IPS DF 6.9 (cell line): ENCODE results near the gene PTRHD1.

Experiments
- DNase-seq: peaks from one replicate; pipeline ENCODE4 v3.0.0-alpha.2; 2013; ENCODE audit warnings: low read depth, low spot score
- H3K27ac ChIP-seq: one replicate; pipeline ENCODE4 v1.5.1; 2013; ENCODE audit warnings: low read length, control low read depth
- H3K27me3 ChIP-seq: 2 replicates; pipeline ENCODE4 v1.6.1; 2013; ENCODE audit warnings: mild to moderate bottlenecking, low read length; ENCODE audit not compliant: control insufficient read depth, insufficient read depth
- H3K36me3 ChIP-seq: 2 replicates; pipeline ENCODE4 v1.6.1; 2013; ENCODE audit warnings: low read length; ENCODE audit not compliant: control insufficient read depth, insufficient read depth
- H3K4me1 ChIP-seq: 2 replicates; pipeline ENCODE4 v1.6.1; 2013; ENCODE audit warnings: low read length; ENCODE audit not compliant: control insufficient read depth, insufficient read depth
- H3K4me3 ChIP-seq: 2 replicates; pipeline ENCODE4 v1.5.1; 2013; ENCODE audit warnings: mild to moderate bottlenecking, low read length
- H3K9me3 ChIP-seq: 2 replicates; pipeline ENCODE4 v1.6.1; 2013; ENCODE audit warnings: low read length, inconsistent platforms; ENCODE audit not compliant: control insufficient read depth, insufficient read depth
- WGBS: extraction: QIAGEN DNeasy Blood & Tissue Kit; methylation state at CpG from one replicate; pipeline ENCODE4 v1.1.7; 2013; ENCODE audit warnings: mixed read lengths, missing lambda C conversion rate; ENCODE audit not compliant: insufficient read length, insufficient coverage; 5-methylcytosine and 5-hydroxymethylcytosine counted together

Gene PTRHD1

GRCh38 chr2:24830351-24830750 lies 37.2 kb upstream of the PTRHD1 start:
- no peaks in the 10 kb centered on the region for H3K9me3 ChIP-seq
- H3K36me3 ChIP-seq = no peaks in the 10 kb centered on the region
- WGBS = no CpG with 5 or more reads among the region's 5 CpGs
- no peaks in the 10 kb centered on the region for H3K27me3 ChIP-seq
- H3K4me3 ChIP-seq = no peak overlapping the region
- no peak for DNase-seq
- H3K4me1 ChIP-seq = peaks cover 5% of the 10 kb centered on the region
- no peak overlapping the region for H3K27ac ChIP-seq

- Histone ChIP-seq H3K9me3 (no peaks in the 10 kb centered on the region), H3K27me3 (no peaks in the 10 kb centered on the region), H3K27ac (no peak overlapping the region), H3K4me1 (peaks cover 5% of the 10 kb centered on the region), H3K36me3 (no peaks in the 10 kb centered on the region; the same call in 1 of the 2 replicates), H3K4me3 (no peak overlapping the region)
- WGBS = no CpG with 5 or more reads among the region's 17 CpGs
- no peak for DNase-seq
These were observed 35.2 kb upstream of the PTRHD1 start for GRCh38 chr2:24828238-24828996.

GRCh38 chr2:24827321-24828237 lies 34.4 kb upstream of the PTRHD1 start:
- Histone ChIP-seq H3K27me3 (no peaks in the 10 kb centered on the region), H3K4me1 (peaks cover 4% of the 10 kb centered on the region), H3K9me3 (no peaks in the 10 kb centered on the region), H3K4me3 (no peak overlapping the region), H3K36me3 (no peaks in the 10 kb centered on the region; the same call in 1 of the 2 replicates), H3K27ac (no peak overlapping the region)
- DNase-seq = peak; percentile 90
- no CpG with 5 or more reads among the region's 30 CpGs for WGBS

- DNase-seq = no peak
- Histone ChIP-seq H3K9me3 (no peaks in the 10 kb centered on the region), H3K27ac (no peak overlapping the region), H3K4me3 (no peak overlapping the region), H3K36me3 (no peaks in the 10 kb centered on the region; the same call in 1 of the 2 replicates), H3K27me3 (no peaks in the 10 kb centered on the region), H3K4me1 (peaks cover 8% of the 10 kb centered on the region; the same call in 1 of the 2 replicates)
- no CpG with 5 or more reads among the region's 5 CpGs for WGBS
These were observed 33.6 kb upstream of the PTRHD1 start for GRCh38 chr2:24826773-24827145.

- Histone ChIP-seq H3K4me1 (peaks cover 13% of the 10 kb centered on the region; the same call in 1 of the 2 replicates), H3K4me3 (no peak overlapping the region), H3K36me3 (no peaks in the 10 kb centered on the region; the same call in 1 of the 2 replicates), H3K27ac (no peak overlapping the region), H3K27me3 (no peaks in the 10 kb centered on the region), H3K9me3 (no peaks in the 10 kb centered on the region)
- WGBS = no CpG with 5 or more reads among the region's 14 CpGs
- DNase-seq = no peak
These were observed 32.9 kb upstream of the PTRHD1 start for GRCh38 chr2:24825883-24826772.

- no peaks in the 10 kb centered on the region; the same call in 1 of the 2 replicates for H3K36me3 ChIP-seq
- no peak for DNase-seq
- no peak overlapping the region for H3K27ac ChIP-seq
- no peaks in the 10 kb centered on the region for H3K9me3 ChIP-seq
- H3K27me3 ChIP-seq = no peaks in the 10 kb centered on the region
- WGBS = no CpG with 5 or more reads among the region's 16 CpGs
- peaks cover 15% of the 10 kb centered on the region; the same call in 1 of the 2 replicates for H3K4me1 ChIP-seq
- no peak overlapping the region for H3K4me3 ChIP-seq
These were observed 32.0 kb upstream of the PTRHD1 start for GRCh38 chr2:24824966-24825882.

- WGBS = no CpG with 5 or more reads among the region's 14 CpGs
These were observed 30.9 kb upstream of the PTRHD1 start for GRCh38 chr2:24824071-24824588.

GRCh38 chr2:24822049-24822706 lies 29.0 kb upstream of the PTRHD1 start:
- Histone ChIP-seq H3K36me3 (peaks cover 10% of the 10 kb centered on the region), H3K9me3 (no peaks in the 10 kb centered on the region), H3K4me3 (no peak overlapping the region), H3K27me3 (no peaks in the 10 kb centered on the region), H3K4me1 (peaks cover 14% of the 10 kb centered on the region; the same call in 1 of the 2 replicates), H3K27ac (no peak overlapping the region)
- WGBS = no CpG with 5 or more reads among the region's 7 CpGs
- DNase-seq = peak; percentile 79

More at GRCh38 chr2:24824071-24824588, 30.9 kb upstream of the PTRHD1 start:
- Histone ChIP-seq H3K36me3 (peaks cover 7% of the 10 kb centered on the region), H3K4me1 (peaks cover 15% of the 10 kb centered on the region; the same call in 1 of the 2 replicates), H3K27ac (no peak overlapping the region), H3K27me3 (no peaks in the 10 kb centered on the region), H3K9me3 (no peaks in the 10 kb centered on the region), H3K4me3 (no peak overlapping the region)
- DNase-seq = no peak
